Measurements from ENCODE around the gene DHCR24. TPM values are rescaled to one million over a fixed set of nuclear protein-coding genes. Genes with fewer than 3 reads are reported as not detected.

DHCR24 gene
- total RNA-seq, 3 donors from 2014 or later: 101 to 271 (median 197) TPM

- ATAC-seq: no peak
- H3K4me1 ChIP-seq (ENCODE audit: low read depth): no peaks in the 10 kb centered on the region
Measured at GRCh38 chr1:54844564-54844963, 42.4 kb downstream of the DHCR24 start.

GRCh38 chr1:54843449-54843848 lies 43.5 kb downstream of the DHCR24 start:
- H3K36me3 ChIP-seq (ENCODE audit: low read depth): no peaks in the 10 kb centered on the region
- ATAC-seq (no peak), DNase-seq (no peak)
- intact Hi-C loops (cut with DNase I, micrococcal nuclease): no loop called here
- TF ChIP-seq CTCF (IDR thresholded peaks at IDR 0.05): no peak
- no peak overlapping the region for H3K4me3 ChIP-seq
- H3K4me1 ChIP-seq (ENCODE audit: low read depth): no peaks in the 10 kb centered on the region
- no peaks in the 10 kb centered on the region for H3K9me3 ChIP-seq

More at GRCh38 chr1:54844564-54844963, 42.4 kb downstream of the DHCR24 start:
- no peak for DNase-seq
- intact Hi-C loops (cut with DNase I, micrococcal nuclease): no loop called here
- Histone ChIP-seq H3K4me3 (no peak overlapping the region), H3K9me3 (no peaks in the 10 kb centered on the region), H3K36me3 (ENCODE audit: low read depth) (no peaks in the 10 kb centered on the region)
- no peak for TF ChIP-seq CTCF (IDR thresholded peaks at IDR 0.05)

GRCh38 chr1:54842963-54843362 lies 44.0 kb downstream of the DHCR24 start:
- Histone ChIP-seq H3K4me3 (no peak overlapping the region), H3K4me1 (ENCODE audit: low read depth) (no peaks in the 10 kb centered on the region), H3K9me3 (no peaks in the 10 kb centered on the region), H3K36me3 (ENCODE audit: low read depth) (no peaks in the 10 kb centered on the region)
- no peak for TF ChIP-seq CTCF (IDR thresholded peaks at IDR 0.05)
- ATAC-seq (no peak), DNase-seq (no peak)
- intact Hi-C loops (cut with DNase I, micrococcal nuclease): no loop called here

GRCh38 chr1:54842206-54842915 lies 44.6 kb downstream of the DHCR24 start:
- DNase-seq: no peak
- Histone ChIP-seq H3K36me3 (ENCODE audit: low read depth) (no peaks in the 10 kb centered on the region), H3K9me3 (no peaks in the 10 kb centered on the region), H3K4me1 (ENCODE audit: low read depth) (no peaks in the 10 kb centered on the region), H3K4me3 (no peak overlapping the region)
- TF ChIP-seq CTCF (IDR thresholded peaks at IDR 0.05): no peak
- ATAC-seq: no peak
- intact Hi-C loops (cut with DNase I, micrococcal nuclease): no loop called here

GRCh38 chr1:54839824-54840223 lies 47.2 kb downstream of the DHCR24 start:
- Histone ChIP-seq H3K36me3 (ENCODE audit: low read depth) (no peaks in the 10 kb centered on the region), H3K4me3 (no peak overlapping the region), H3K4me1 (ENCODE audit: low read depth) (no peaks in the 10 kb centered on the region), H3K9me3 (no peaks in the 10 kb centered on the region)
- intact Hi-C loops (cut with DNase I, micrococcal nuclease): no loop called here
- DNase-seq: no peak
- TF ChIP-seq CTCF (IDR thresholded peaks at IDR 0.05): no peak
- ATAC-seq: no peak
